Heart left ventricle (tissue), 13 donors: ENCODE measurements around the gene CD48.
"Not testable (repeated sequence)": the region's sequence is repeated elsewhere in the genome, so short reads cannot be mapped to it uniquely, and the experiment has no call there.

Source experiments
- POLR2A ChIP-seq, 2 donors: fragments of 450-650 bp; IDR thresholded peaks; one replicate each; pipeline ENCODE4 v1.6.1; 2017; ENCODE audit warnings: antibody characterized with exemption in 2 of 2, mild to moderate bottlenecking in 2 of 2, moderate library complexity in 2 of 2
- TF ChIP-seq, protein P1 (sequence below), 12 donors: fragments of 200-600 bp; sonication (generic) in 4 of 12; IDR thresholded peaks; one replicate each; pipeline versions ENCODE4 v1.5.0 to v1.8.0; 2018 to 2022; ENCODE audit warnings: antibody characterized with exemption in 12 of 12, mild to moderate bottlenecking in 5 of 12
- donor health status: ischemic (EF 13 %, LVEDD 7.1; RV severe dilation, severe dysfunction).
- donor health status: DM: no; HTN: yes; CAD: no.
- donor health status: DM: no; HTN: no; CAD: no.
- donor health status: ischemic (EF 25% LVEDD 6.9; RV normal size, moderate dysfunction).
- donor health status: ischemic (EF 25% LVEDD 5.7; RV mildly dilated, moderate dysfunction).
- donor health status: ischemic (EF 35%, LVEDD 5.7; RV mildly dilated, moderate dysfunction).
- donor health status: nonischemic (EF 11% LVEDD 7.7; RV severe dilation, severe dysfunction).
- donor health status: DM: yes; HTN: yes; CAD: no.
- donor health status: PGD.
- donor health status: ischemic (EF 29% LVEDD 5.4; RV normal size, mild dysfunction).
- donor health status: nonischemic (EF 23%, LVEDD 6.1; RV moderate dilation, normal function).

DNA sequence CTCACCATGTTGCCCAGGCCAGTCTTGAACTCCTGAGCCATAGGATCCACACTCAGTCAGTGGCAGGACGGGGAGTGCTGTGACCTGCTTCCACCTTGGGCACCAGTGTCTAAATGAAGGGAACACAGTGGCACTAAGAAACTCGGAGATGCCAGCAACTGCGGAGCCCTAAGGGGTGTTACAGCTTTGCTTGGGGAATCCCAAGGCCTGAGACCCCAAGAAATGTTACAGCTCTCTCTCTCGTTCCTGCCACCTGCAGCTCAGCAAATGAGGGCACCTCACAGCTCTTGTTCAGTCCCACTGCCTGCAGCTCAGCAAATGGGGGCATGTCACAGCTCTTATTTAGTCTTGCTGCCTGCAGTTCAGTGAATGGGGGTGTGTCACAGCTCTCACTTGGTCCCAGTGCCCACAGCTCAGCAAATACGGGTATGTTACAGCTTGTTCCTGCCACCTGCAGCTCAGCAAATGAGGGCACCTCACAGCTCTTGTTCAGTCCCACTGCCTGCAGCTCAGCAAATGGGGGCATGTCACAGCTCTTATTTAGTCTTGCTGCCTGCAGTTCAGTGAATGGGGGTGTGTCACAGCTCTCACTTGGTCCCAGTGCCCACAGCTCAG, 2.5 kb upstream of the CD48 start:
- TF ChIP-seq, protein P1, sequence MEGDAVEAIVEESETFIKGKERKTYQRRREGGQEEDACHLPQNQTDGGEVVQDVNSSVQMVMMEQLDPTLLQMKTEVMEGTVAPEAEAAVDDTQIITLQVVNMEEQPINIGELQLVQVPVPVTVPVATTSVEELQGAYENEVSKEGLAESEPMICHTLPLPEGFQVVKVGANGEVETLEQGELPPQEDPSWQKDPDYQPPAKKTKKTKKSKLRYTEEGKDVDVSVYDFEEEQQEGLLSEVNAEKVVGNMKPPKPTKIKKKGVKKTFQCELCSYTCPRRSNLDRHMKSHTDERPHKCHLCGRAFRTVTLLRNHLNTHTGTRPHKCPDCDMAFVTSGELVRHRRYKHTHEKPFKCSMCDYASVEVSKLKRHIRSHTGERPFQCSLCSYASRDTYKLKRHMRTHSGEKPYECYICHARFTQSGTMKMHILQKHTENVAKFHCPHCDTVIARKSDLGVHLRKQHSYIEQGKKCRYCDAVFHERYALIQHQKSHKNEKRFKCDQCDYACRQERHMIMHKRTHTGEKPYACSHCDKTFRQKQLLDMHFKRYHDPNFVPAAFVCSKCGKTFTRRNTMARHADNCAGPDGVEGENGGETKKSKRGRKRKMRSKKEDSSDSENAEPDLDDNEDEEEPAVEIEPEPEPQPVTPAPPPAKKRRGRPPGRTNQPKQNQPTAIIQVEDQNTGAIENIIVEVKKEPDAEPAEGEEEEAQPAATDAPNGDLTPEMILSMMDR (IDR thresholded peaks at IDR 0.05): not testable (repeated sequence)
- not testable (repeated sequence) for TF ChIP-seq POLR2A (IDR thresholded peaks at IDR 0.05)
